ENCODE results near the gene TBX4. TPM values are rescaled to one million over a fixed set of nuclear protein-coding genes. Genes with fewer than 3 reads are reported as not detected.

Gene TBX4
- total and polyA plus RNA-seq, 2 of the 13 experiments (the other 11 are each of a cell fraction or from before 2014, with no cell fraction given), result 0.11 to 1.1 TPM

GRCh38 chr17:61410141-61411010 lies 41.8 kb upstream of the TBX4 start:
- 91% methylated on average over 48 of the region's 48 CpGs for WGBS (ENCODE audit: low lambda C conversion rate)
- ATAC-seq, result no peak
- in situ Hi-C loops (cut with HindIII; ENCODE audit: extremely low pct_ligation_motif_present, low pct_unique_long_range_greater_than_20kb), result loop anchor here (5.0 to 10.0 kb wide), 2 partner anchors 172 to 424 kb away; no protein-coding TSS in a partner anchor
- Histone ChIP-seq H3K9me3 (ENCODE audit: low read length) (no peaks in the 10 kb centered on the region), H3K79me2 (ENCODE audit: insufficient read depth, low read length) (no peaks in the 10 kb centered on the region), H3K4me1 (ENCODE audit: insufficient read depth, low read length) (peaks cover 56% of the 10 kb centered on the region), H4K20me1 (ENCODE audit: insufficient read depth, low read length) (no peaks in the 10 kb centered on the region), H3K36me3 (replicated peaks in 1 of 2; ENCODE audit: control insufficient read depth in 1 of 2, insufficient read depth in 2 of 2, low read length in 2 of 2) (peaks cover 0 to 3% of the 10 kb centered on the region in 2 experiments; a peak in 1 of 5 replicates), H2AFZ (ENCODE audit: low read length) (no peak overlapping the region), H3K4me2 (ENCODE audit: low read depth, low read length) (peak overlapping the region; percentile 92), H3K27me3 (ENCODE audit: control insufficient read depth in 1 of 2, insufficient read depth in 2 of 2, low read length in 2 of 2) (no peaks in the 10 kb centered on the region), H3K9ac (ENCODE audit: insufficient read depth, low read depth, low read length) (peak overlapping the region; percentile 57), H3K27ac (ENCODE audit: extremely low read length, insufficient read depth, low read length) (no peak overlapping the region), H3K4me3 (replicated peaks in 1 of 3; ENCODE audit: insufficient read depth in 1 of 3, low read depth in 2 of 3, low read length in 3 of 3) (peak overlapping the region in 2 of 3 experiments; percentile 13 to 77; a peak in 3 of 6 replicates)
- no TSS peak for BruUV-seq (replicated peaks)
- ChIA-PET CTCF (ENCODE audit: low intra/inter-chr PET ratio, low total read pairs) (interaction anchor here (0.9 to 2.9 kb wide), 7 partner anchors 54 to 439 kb away, joined by 3 to 30 read pairs (median 5); no protein-coding TSS in a partner anchor), POLR2A (interaction anchor here (3.7 kb wide), 1 partner anchor 11 kb away, joined by 19 read pairs; the partner anchor contains the start of gene TBX2)
- no peak for DNase-seq (ENCODE audit: low spot score)
- intact Hi-C loops (cut with micrococcal nuclease; ENCODE audit: unreplicated experiment), result loop anchor here (5.0 kb wide), 1 partner anchor 427 kb away; no protein-coding TSS in a partner anchor
- no peak for FAIRE-seq
- no peak for TF ChIP-seq PHF8 (CRISPR knock-in tag; IDR thresholded peaks at IDR 0.05)
- no peak for TF ChIP-seq PAX8 (CRISPR knock-in tag; IDR thresholded peaks at IDR 0.05; ENCODE audit: borderline replicate concordance)
- TF ChIP-seq, protein P1, sequence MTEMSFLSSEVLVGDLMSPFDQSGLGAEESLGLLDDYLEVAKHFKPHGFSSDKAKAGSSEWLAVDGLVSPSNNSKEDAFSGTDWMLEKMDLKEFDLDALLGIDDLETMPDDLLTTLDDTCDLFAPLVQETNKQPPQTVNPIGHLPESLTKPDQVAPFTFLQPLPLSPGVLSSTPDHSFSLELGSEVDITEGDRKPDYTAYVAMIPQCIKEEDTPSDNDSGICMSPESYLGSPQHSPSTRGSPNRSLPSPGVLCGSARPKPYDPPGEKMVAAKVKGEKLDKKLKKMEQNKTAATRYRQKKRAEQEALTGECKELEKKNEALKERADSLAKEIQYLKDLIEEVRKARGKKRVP (CRISPR knock-in tag; IDR thresholded peaks at IDR 0.05), result no peak
- TF ChIP-seq HDAC2 (CRISPR knock-in tag; IDR thresholded peaks at IDR 0.05), result no peak
- no peak for TF ChIP-seq RORA (CRISPR knock-in tag; IDR thresholded peaks at IDR 0.05)
- TF ChIP-seq RARG (CRISPR knock-in tag; IDR thresholded peaks at IDR 0.05; ENCODE audit: low read depth), result no peak
- 0 out of 2 replicates have a peak, but pooled peaks have one; percentile 9 for TF ChIP-seq ZHX1 (CRISPR knock-in tag; IDR thresholded peaks at IDR 0.05; ENCODE audit: low read depth)
- TF ChIP-seq TP53 (CRISPR knock-in tag; conservative IDR thresholded peaks at IDR 0.05), result no peak
- TF ChIP-seq AGO1 (IDR thresholded peaks at IDR 0.05; ENCODE audit: low read depth, low read length, poor library complexity, severe bottlenecking), result peak; percentile 25
- TF ChIP-seq ZNF605 (CRISPR knock-in tag; IDR thresholded peaks at IDR 0.05), result no peak
- TF ChIP-seq CTCF (CRISPR knock-in tag; IDR thresholded peaks at IDR 0.05), result peak; percentile 33; the same call in 1 of the 2 replicates
- TF ChIP-seq CHCHD3 (CRISPR knock-in tag; IDR thresholded peaks at IDR 0.05), result peak; percentile 62; the same call in 1 of the 2 replicates
- TF ChIP-seq AGO2 (optimal IDR thresholded peaks at IDR 0.05; ENCODE audit: low read depth, low read length), result peak; percentile 78
- TF ChIP-seq, protein P2, sequence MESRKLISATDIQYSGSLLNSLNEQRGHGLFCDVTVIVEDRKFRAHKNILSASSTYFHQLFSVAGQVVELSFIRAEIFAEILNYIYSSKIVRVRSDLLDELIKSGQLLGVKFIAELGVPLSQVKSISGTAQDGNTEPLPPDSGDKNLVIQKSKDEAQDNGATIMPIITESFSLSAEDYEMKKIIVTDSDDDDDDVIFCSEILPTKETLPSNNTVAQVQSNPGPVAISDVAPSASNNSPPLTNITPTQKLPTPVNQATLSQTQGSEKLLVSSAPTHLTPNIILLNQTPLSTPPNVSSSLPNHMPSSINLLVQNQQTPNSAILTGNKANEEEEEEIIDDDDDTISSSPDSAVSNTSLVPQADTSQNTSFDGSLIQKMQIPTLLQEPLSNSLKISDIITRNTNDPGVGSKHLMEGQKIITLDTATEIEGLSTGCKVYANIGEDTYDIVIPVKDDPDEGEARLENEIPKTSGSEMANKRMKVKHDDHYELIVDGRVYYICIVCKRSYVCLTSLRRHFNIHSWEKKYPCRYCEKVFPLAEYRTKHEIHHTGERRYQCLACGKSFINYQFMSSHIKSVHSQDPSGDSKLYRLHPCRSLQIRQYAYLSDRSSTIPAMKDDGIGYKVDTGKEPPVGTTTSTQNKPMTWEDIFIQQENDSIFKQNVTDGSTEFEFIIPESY (CRISPR knock-in tag; IDR thresholded peaks at IDR 0.05), result peak; percentile 99
- no peak for TF ChIP-seq NRL (CRISPR knock-in tag; IDR thresholded peaks at IDR 0.05; ENCODE audit: borderline replicate concordance)

Measured in HepG2 (cell line).